NCI-H2171 treated with DMSO at 0.1 percent for 48 hours (cell line): Measurements from ENCODE around the gene OR5AL1.
"Not testable (repeated sequence)": the region's sequence is repeated elsewhere in the genome, so short reads cannot be mapped to it uniquely, and the experiment has no call there.

ENCODE experiments used
- DNase-seq: peaks from one replicate; lab custom pipeline; 2025; lab: John Stamatoyannopoulos, UW

The OR5AL1 gene

GRCh38 chr11:56412396-56412795, at the start of gene OR5AL1:
Gene OR5AL1, plus strand, starts transcription at chr11:56412696.
- DNase-seq = no peak

GRCh38 chr11:56375324-56375723, 37.2 kb upstream of the OR5AL1 start, which contains the start of gene OR8U1:
Gene OR8U1, plus strand, starts transcription at chr11:56375624. Its CDS starts 0 bp downstream, at chr11:56375624.
- no peak for DNase-seq

GRCh38 chr11:56380120-56380519, 32.4 kb upstream of the OR5AL1 start:
- no peak for DNase-seq

- no peak for DNase-seq
Measured at GRCh38 chr11:56394381-56394780, 18.1 kb upstream of the OR5AL1 start.

- DNase-seq = no peak
Measured at GRCh38 chr11:56396047-56396446, 16.4 kb upstream of the OR5AL1 start.

GRCh38 chr11:56401858-56402461, 10.5 kb upstream of the OR5AL1 start:
- not testable (repeated sequence) for DNase-seq

- no peak for DNase-seq
Measured at GRCh38 chr11:56404393-56404792, 8.1 kb upstream of the OR5AL1 start.

- no peak for DNase-seq
Measured at GRCh38 chr11:56410801-56411200, 1.7 kb upstream of the OR5AL1 start.

GRCh38 chr11:56453521-56453920, 41.0 kb downstream of the OR5AL1 start:
- no peak for DNase-seq

- no peak for DNase-seq
Measured at GRCh38 chr11:56457076-56457475, 44.6 kb downstream of the OR5AL1 start.
